Peyer's patch (tissue), 4 donors: ENCODE results near the gene WWP2.

Source experiments
- CTCF ChIP-seq, 6 experiments: fragments of 450-650 bp in 4 of 6; fragments of 200-600 bp in 2 of 6; sonication (generic) in 1 of 6; IDR thresholded peaks; one replicate each; pipeline ENCODE4 v1.5.1; 2017 to 2019; ENCODE audit warnings: antibody characterized with exemption in 6 of 6, mild to moderate bottlenecking in 3 of 6, moderate library complexity in 1 of 6
- POLR2A ChIP-seq, 2 donors: fragments of 450-650 bp; IDR thresholded peaks; one replicate each; pipeline ENCODE4 v1.5.1; 2017; ENCODE audit warnings: antibody characterized with exemption in 2 of 2, mild to moderate bottlenecking in 2 of 2, moderate library complexity in 2 of 2

DNA sequence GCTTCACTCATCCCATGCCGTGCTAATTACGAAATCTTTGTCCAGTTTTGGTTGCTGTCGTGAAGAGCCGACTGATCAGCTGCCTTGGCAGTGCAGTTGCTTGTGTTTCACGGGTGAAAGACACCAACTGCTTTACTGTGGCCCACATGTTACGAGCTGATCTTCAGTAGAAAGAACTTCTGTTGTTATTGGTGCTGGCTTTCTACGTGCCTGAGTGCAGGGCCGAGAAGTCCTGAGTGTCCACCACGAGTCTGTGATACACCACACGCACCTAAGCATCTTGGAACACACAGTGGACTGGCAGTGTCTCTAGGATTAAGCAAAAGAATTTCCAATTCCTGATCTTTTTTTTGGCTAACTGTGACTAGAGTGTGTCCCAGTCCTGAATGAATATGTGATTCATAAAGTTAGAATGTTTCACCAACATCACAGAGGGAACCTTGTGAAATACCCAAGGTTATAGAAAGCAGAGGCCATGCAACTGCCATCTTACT is 118.6 kb downstream of the WWP2 start:
- TF ChIP-seq CTCF (IDR thresholded peaks at IDR 0.05) (no peak), POLR2A (IDR thresholded peaks at IDR 0.05) (no peak)
